ENCODE measurements around the gene WDFY2.

GRCh38 chr13:51713807-51714206 is 129.5 kb downstream of the WDFY2 start:
- no peak for TF ChIP-seq CTCF (IDR thresholded peaks at IDR 0.05)
- TF ChIP-seq POLR2AphosphoS5 (IDR thresholded peaks at IDR 0.05) = no peak
- TF ChIP-seq POLR2A (IDR thresholded peaks at IDR 0.05) = no peak
- no peak for TF ChIP-seq EP300 (IDR thresholded peaks at IDR 0.05)
